ENCODE data around the gene ADGRF5. TPM values are rescaled to one million over a fixed set of nuclear protein-coding genes. Genes with fewer than 3 reads are reported as not detected.

ADGRF5 gene
- total RNA-seq, 1 donor, result under 0.01 TPM

DNA sequence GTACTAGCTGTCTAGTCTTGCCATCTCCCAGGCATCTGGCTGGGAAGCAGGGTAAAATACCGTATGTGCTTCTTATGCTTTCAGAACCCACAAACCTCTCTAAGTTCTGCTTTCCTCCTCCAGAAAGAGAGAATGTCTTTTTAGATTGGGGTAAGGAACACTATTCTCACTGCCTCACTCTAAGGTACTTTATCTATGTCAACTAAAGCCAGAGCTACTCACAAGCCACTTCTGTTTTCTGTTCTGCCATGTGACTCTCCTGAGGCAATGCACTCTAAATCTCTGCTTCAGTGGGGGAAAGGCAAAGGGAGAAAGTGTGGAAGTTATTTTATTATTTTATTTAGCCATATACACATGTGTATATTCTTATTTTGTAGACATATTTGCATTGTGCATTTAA, 112.9 kb downstream of the ADGRF5 start:
- Histone ChIP-seq H3K9me3 (ENCODE audit: low read depth, low read length) (no peaks in the 10 kb centered on the region), H3K36me3 (ENCODE audit: insufficient read depth, low read length) (no peaks in the 10 kb centered on the region), H3K79me2 (ENCODE audit: insufficient read depth, low read length) (no peaks in the 10 kb centered on the region), H3K4me1 (ENCODE audit: insufficient read depth, low read length) (no peaks in the 10 kb centered on the region), H3K27me3 (ENCODE audit: insufficient read depth, low read length) (no peaks in the 10 kb centered on the region), H3K4me3 (ENCODE audit: insufficient read depth, low read length) (no peak overlapping the region), H3K27ac (ENCODE audit: low read depth, low read length) (no peak overlapping the region), H3K4me2 (ENCODE audit: insufficient read depth, low read length) (no peak overlapping the region), H2AFZ (ENCODE audit: low read length) (no peak overlapping the region), H4K20me1 (ENCODE audit: insufficient read depth, low read length) (no peaks in the 10 kb centered on the region)
- DNase-seq (ENCODE audit: insufficient read length, low spot score, missing footprints), result no peak
- TF ChIP-seq, protein P1, sequence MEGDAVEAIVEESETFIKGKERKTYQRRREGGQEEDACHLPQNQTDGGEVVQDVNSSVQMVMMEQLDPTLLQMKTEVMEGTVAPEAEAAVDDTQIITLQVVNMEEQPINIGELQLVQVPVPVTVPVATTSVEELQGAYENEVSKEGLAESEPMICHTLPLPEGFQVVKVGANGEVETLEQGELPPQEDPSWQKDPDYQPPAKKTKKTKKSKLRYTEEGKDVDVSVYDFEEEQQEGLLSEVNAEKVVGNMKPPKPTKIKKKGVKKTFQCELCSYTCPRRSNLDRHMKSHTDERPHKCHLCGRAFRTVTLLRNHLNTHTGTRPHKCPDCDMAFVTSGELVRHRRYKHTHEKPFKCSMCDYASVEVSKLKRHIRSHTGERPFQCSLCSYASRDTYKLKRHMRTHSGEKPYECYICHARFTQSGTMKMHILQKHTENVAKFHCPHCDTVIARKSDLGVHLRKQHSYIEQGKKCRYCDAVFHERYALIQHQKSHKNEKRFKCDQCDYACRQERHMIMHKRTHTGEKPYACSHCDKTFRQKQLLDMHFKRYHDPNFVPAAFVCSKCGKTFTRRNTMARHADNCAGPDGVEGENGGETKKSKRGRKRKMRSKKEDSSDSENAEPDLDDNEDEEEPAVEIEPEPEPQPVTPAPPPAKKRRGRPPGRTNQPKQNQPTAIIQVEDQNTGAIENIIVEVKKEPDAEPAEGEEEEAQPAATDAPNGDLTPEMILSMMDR (IDR thresholded peaks at IDR 0.05; ENCODE audit: extremely low read depth, low read depth, low read length), result no peak

Other genes starting within 250 kb of the ADGRF5 start
- gene TDRD6, start 234.1 kb downstream of the ADGRF5 start, total RNA-seq, result 0.36 and 0.59 TPM in 2 replicates
- gene PLA2G7, start 186.6 kb downstream of the ADGRF5 start, total RNA-seq, result 0.36 TPM in 1 of 2 replicates, not detected in the other
- not detected in 2 replicates for gene ANKRD66, start 175.0 kb downstream of the ADGRF5 start, total RNA-seq
- not detected in 2 replicates for gene MEP1A, start 128.5 kb downstream of the ADGRF5 start, total RNA-seq
- not detected in 2 replicates for gene ADGRF1, start 120.4 kb upstream of the ADGRF5 start, total RNA-seq

Measured in osteoblast (primary cell).